ENCODE data around the gene DNAAF9. TPM values are rescaled to one million over a fixed set of nuclear protein-coding genes. Genes with fewer than 3 reads are reported as not detected.
A peak's percentile ranks its signal among the peaks of the same experiment; 100 is the strongest.

Gene DNAAF9
- total RNA-seq, 1 experiment from 2014 or later = 7.6 TPM

- CTCF ChIA-PET = interaction anchor here (0.6 to 0.7 kb wide), 2 partner anchors 10 to 160 kb away, joined by 3 to 4 read pairs; no protein-coding TSS in a partner anchor
Measured at GRCh38 chr20:3390759-3391425, 16.6 kb downstream of the DNAAF9 start.

DNA sequence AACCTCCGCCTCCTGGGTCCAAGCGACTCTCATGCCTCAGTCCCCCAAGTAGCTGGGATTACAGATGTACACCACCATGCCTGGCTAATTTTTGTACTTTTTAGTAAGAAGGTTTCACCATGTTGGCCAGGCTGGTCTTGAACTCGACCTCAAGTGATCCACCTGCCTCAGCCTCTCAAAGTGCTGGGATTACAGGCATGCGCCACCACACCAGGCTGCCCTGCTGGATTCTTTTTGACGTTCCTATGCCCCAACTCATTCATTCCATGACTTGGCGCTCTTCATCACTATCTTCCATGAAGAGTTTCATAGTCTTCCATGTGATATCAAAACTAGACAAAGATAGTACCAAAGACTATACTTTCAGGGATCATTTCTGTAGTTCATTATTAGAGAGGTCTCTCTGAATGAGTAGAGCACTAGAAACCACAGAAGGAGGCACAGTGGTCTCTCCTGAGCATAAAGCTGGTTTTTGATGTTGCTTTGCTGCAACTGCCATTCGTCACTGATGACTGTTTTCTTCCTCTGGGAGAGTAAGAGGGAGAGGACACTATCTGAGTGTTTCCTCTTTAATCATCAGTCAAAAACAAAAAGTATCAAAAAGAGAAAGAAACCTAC lies 23.5 kb downstream of the DNAAF9 start:
- no peak for DNase-seq (ENCODE audit: unreplicated experiment)
- no peak overlapping the region for H3K27ac Mint-ChIP-seq (ENCODE audit: low read depth, unreplicated experiment)
- ChIA-PET CTCF (no interaction called here), POLR2A (interaction anchor here (0.6 to 1.0 kb wide), 2 partner anchors 16 to 335 kb away, joined by 3 read pairs; no protein-coding TSS in a partner anchor)
- BruUV-seq (replicated peaks) = no TSS peak
- H3K9me3 Mint-ChIP-seq (ENCODE audit: unreplicated experiment) = no peaks in the 10 kb centered on the region
- H3K4me3 Mint-ChIP-seq (ENCODE audit: unreplicated experiment) = no peak overlapping the region
- H3K4me1 Mint-ChIP-seq (ENCODE audit: insufficient read depth, unreplicated experiment) = no peaks in the 10 kb centered on the region
- no peaks in the 10 kb centered on the region for H3K27me3 Mint-ChIP-seq (ENCODE audit: insufficient read depth, unreplicated experiment)
- H3K36me3 Mint-ChIP-seq (ENCODE audit: insufficient read depth, unreplicated experiment) = peaks cover 13% of the 10 kb centered on the region
- intact Hi-C loops (cut with micrococcal nuclease) = no loop called here
- TF ChIP-seq, protein P1, sequence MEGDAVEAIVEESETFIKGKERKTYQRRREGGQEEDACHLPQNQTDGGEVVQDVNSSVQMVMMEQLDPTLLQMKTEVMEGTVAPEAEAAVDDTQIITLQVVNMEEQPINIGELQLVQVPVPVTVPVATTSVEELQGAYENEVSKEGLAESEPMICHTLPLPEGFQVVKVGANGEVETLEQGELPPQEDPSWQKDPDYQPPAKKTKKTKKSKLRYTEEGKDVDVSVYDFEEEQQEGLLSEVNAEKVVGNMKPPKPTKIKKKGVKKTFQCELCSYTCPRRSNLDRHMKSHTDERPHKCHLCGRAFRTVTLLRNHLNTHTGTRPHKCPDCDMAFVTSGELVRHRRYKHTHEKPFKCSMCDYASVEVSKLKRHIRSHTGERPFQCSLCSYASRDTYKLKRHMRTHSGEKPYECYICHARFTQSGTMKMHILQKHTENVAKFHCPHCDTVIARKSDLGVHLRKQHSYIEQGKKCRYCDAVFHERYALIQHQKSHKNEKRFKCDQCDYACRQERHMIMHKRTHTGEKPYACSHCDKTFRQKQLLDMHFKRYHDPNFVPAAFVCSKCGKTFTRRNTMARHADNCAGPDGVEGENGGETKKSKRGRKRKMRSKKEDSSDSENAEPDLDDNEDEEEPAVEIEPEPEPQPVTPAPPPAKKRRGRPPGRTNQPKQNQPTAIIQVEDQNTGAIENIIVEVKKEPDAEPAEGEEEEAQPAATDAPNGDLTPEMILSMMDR (IDR thresholded peaks at IDR 0.05; ENCODE audit: unreplicated experiment) = no peak

More at GRCh38 chr20:3390759-3391425, 16.6 kb downstream of the DNAAF9 start:
- Mint-ChIP-seq H3K27ac (ENCODE audit: low read depth, unreplicated experiment) (no peak overlapping the region), H3K27me3 (ENCODE audit: insufficient read depth, unreplicated experiment) (no peaks in the 10 kb centered on the region), H3K36me3 (ENCODE audit: insufficient read depth, unreplicated experiment) (no peaks in the 10 kb centered on the region), H3K9me3 (ENCODE audit: unreplicated experiment) (no peaks in the 10 kb centered on the region), H3K4me3 (ENCODE audit: unreplicated experiment) (no peak overlapping the region), H3K4me1 (ENCODE audit: insufficient read depth, unreplicated experiment) (no peaks in the 10 kb centered on the region)
- intact Hi-C loops (cut with micrococcal nuclease) = no loop called here
- BruUV-seq (replicated peaks) = no TSS peak
- no peak for DNase-seq (ENCODE audit: unreplicated experiment)
- POLR2A ChIA-PET = interaction anchor here (0.6 to 1.6 kb wide), 3 partner anchors 10 to 15 kb away, joined by 3 to 5 read pairs (median 3); no protein-coding TSS in a partner anchor
- TF ChIP-seq, protein P1 (IDR thresholded peaks at IDR 0.05; ENCODE audit: unreplicated experiment) = no peak

- ChIA-PET CTCF (no interaction called here), POLR2A (interaction anchor here (1.8 kb wide), 1 partner anchor 16 kb away, joined by 7 read pairs; no protein-coding TSS in a partner anchor)
- H3K36me3 Mint-ChIP-seq (ENCODE audit: insufficient read depth, unreplicated experiment) = peaks cover 19% of the 10 kb centered on the region
- H3K9me3 Mint-ChIP-seq (ENCODE audit: unreplicated experiment) = no peaks in the 10 kb centered on the region
- intact Hi-C loops (cut with micrococcal nuclease) = no loop called here
- H3K27me3 Mint-ChIP-seq (ENCODE audit: insufficient read depth, unreplicated experiment) = no peaks in the 10 kb centered on the region
- H3K4me1 Mint-ChIP-seq (ENCODE audit: insufficient read depth, unreplicated experiment) = no peaks in the 10 kb centered on the region
- H3K4me3 Mint-ChIP-seq (ENCODE audit: unreplicated experiment) = no peak overlapping the region
- BruUV-seq (replicated peaks) = no TSS peak
- no peak for DNase-seq (ENCODE audit: unreplicated experiment)
- no peak overlapping the region for H3K27ac Mint-ChIP-seq (ENCODE audit: low read depth, unreplicated experiment)
- TF ChIP-seq, protein P1 (IDR thresholded peaks at IDR 0.05; ENCODE audit: unreplicated experiment) = no peak
Measured at GRCh38 chr20:3382836-3383235, 24.6 kb downstream of the DNAAF9 start.

DNA sequence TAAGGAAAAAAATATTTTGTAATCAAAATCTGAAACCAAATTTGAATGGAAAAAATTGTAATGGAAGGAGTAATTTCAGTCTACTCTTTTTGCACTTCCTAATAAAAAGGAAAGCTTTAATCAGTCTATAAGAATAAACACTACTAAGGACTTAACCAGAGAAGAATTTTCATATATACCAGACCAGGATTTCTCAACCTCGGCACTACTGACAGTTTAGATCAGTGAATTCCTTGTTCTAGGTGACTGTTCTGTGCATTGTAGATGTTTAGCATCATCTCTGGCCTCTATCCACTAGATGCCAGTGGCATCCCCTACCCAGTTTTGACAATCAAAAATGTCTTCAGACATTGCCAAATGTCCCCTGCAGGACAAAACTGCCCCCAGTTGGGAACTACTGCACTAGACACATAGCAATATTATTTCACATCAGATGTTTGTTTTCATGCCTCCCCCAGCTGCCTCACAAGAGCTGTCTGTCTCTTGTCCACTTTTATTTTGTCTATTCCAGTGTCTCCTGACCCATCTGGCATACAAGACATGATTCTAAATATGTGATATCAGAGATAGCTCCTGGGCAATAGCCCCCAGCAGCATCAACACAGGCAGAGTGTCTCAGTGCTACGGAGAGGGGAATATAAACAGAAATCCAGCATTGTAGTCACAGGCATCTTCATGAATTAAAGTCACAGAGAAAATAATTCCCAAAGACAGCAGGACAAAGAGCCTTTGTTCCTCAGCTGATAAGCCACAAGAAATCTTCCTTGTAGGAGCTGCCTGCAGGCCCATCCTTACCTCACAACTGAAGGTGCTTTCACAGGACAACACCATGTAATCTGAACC lies 27.0 kb downstream of the DNAAF9 start:
- ChIA-PET POLR2A (interaction anchor here (0.6 to 1.4 kb wide), 6 partner anchors 10 to 193 kb away, joined by 3 to 5 read pairs (median 3); no protein-coding TSS in a partner anchor), CTCF (interaction anchor here (1.4 kb wide), 1 partner anchor 229 kb away, joined by 3 read pairs; no protein-coding TSS in a partner anchor)
- Mint-ChIP-seq H3K27ac (ENCODE audit: low read depth, unreplicated experiment) (no peak overlapping the region), H3K4me3 (ENCODE audit: unreplicated experiment) (no peak overlapping the region), H3K36me3 (ENCODE audit: insufficient read depth, unreplicated experiment) (peaks cover 36% of the 10 kb centered on the region), H3K27me3 (ENCODE audit: insufficient read depth, unreplicated experiment) (no peaks in the 10 kb centered on the region), H3K9me3 (ENCODE audit: unreplicated experiment) (no peaks in the 10 kb centered on the region), H3K4me1 (ENCODE audit: insufficient read depth, unreplicated experiment) (no peaks in the 10 kb centered on the region)
- intact Hi-C loops (cut with micrococcal nuclease) = no loop called here
- DNase-seq (ENCODE audit: unreplicated experiment) = no peak
- TF ChIP-seq, protein P1 (IDR thresholded peaks at IDR 0.05; ENCODE audit: unreplicated experiment) = no peak
- TSS peak; percentile 9 for BruUV-seq (replicated peaks)
